ENCODE results near the gene RUFY4.

The RUFY4 gene, protein sequence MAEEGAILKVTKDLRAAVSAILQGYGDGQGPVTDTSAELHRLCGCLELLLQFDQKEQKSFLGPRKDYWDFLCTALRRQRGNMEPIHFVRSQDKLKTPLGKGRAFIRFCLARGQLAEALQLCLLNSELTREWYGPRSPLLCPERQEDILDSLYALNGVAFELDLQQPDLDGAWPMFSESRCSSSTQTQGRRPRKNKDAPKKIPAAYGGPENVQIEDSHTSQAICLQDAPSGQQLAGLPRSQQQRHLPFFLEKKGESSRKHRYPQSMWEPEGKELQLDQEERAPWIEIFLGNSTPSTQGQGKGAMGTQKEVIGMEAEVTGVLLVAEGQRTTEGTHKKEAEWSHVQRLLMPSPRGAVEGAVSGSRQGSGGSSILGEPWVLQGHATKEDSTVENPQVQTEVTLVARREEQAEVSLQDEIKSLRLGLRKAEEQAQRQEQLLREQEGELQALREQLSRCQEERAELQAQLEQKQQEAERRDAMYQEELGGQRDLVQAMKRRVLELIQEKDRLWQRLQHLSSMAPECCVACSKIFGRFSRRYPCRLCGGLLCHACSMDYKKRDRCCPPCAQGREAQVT

DNA sequence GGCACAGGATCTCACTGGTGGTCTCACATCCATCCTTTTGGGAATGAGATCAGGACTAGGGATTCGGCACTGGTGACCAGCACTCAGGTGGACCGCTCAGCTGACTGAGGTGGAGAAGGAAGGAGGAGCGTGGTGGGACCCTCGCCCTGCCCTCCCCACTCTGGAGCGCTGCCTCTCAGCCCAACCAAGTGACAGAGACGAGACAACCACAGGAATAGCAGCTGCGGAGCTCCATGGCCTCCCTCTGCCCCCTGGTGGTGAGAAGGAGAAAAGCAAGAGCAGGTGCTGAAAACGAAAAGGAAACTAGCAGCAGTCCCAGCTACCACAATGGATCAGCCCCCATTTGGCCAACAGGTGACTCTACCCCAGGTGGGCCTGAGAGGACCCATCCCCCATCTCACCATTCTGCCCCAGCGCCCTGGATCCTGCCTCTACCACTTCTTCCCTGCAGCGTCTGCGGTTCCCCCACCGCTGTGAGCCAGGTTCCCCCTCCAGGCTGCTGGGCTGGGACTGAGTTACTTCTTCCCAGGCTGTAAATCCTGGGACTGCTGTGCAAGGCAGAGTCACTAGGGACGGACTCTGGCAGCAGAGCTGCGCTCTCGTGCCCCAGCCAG, at the start of gene RUFY4:
Gene RUFY4 (plus strand): TSS at position 533 of the 614 bp plus-strand sequence. CDS start 1,353 bp downstream, outside the sequence.
- peak; percentile 89 for DNase-seq

DNA sequence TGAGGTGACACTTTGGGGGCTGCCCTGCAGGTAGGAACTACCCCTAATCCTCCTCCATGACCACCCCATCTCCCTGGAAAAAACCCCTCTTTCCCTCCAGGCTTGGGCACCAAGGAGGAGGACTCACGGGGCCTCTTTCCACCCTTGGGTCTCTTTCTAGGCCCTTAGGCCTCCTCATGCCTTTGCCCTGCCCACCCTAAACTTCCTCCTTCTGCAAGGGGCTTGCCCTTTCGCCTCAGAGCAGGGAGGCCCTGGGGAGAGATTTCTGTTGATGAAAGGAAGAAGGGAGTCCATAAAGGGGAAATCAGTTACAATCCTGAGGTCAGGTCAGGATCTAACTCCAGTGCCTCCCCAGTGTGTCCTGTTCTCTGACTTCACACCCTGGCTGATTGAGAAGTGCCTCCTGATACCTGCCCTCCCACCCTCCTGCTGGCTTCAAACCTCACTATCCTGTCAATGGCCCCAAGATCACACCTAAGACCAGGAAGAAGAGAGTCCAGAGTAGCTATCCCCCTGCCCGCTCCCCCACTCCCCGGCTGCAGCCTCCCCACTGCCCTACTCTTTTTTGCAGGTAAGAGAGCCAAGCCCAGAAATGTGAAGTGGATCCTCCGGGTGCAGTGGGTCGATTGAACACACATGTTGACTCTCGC, 49.5 kb upstream of the RUFY4 start:
- DNase-seq, result peak; percentile 33

DNA sequence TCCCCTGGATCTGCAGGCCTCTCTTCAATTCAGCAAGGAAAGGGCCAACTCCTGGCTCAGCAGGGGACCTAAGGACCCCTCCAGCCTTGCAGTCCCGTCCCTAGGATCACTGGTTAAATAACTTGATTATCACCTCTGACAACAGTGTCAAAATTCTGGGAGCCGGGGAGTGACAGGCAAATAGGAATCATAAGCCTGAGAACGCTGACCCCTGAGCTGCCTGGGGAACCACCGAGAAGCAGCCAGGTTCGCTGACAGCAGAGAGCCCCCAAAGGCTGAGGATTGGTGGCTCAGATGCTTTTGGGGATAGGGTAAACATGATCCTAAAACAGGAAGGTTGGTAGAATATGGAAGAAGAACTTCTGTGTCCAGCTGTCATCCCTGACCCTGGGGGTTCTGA, 48.8 kb upstream of the RUFY4 start:
- DNase-seq, result no peak

DNA sequence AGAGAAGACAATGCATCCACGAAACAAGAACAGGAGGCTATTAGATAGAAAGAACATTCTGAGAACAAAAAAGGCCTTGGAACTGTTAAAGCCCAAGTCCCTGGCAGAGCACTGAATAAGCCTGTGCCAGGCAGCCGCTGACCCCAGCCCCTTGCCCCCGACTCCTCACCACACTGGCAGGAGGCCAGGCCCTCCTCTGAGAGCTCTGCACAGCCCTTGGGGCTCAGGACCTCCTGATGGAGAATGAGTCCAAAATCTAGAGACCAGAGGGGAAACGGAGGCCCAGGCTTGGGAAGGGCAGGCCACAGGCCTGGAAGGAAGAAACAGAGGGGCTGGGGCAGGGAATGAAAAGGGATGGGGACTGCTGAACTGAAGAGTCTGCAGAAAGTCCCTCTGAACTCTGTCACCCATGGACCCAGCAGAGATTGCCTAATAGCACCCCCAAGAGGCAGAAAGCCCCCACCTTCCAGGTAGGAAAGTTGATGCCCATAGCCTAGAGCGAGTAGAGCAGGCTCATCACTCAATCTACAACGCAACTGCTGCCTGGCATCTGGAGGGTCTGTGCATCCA, 48.0 kb upstream of the RUFY4 start:
- no peak for DNase-seq

DNA sequence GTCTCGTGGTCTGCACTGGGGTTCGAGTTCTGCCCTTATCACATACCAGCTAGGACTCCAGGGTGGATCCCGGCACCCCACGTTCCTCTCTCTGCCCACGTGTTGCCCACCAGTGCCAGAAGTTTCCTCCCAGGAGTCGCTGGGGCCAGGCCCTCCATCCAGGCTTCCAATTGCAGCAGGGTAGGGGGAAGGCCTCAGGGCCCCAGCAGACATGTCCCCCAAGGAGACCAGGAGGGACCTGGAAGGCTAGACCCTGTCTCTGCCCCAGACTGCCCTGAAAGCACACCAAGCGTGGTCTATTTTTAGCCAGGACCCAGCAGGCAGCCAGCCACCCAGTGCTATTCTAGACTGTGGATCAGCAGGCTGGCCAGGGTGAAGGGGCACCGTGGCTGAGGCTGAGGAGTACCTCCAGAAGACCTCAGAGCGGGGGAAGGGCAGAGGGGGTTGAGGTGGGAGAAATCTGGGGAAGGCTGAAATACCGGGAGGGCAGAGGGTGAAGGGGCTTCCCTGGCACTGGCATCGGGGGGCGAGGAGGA, 47.4 kb upstream of the RUFY4 start:
- no peak for DNase-seq

GRCh38 chr2:218022131-218022850, 46.8 kb upstream of the RUFY4 start:
- no peak for DNase-seq

DNA sequence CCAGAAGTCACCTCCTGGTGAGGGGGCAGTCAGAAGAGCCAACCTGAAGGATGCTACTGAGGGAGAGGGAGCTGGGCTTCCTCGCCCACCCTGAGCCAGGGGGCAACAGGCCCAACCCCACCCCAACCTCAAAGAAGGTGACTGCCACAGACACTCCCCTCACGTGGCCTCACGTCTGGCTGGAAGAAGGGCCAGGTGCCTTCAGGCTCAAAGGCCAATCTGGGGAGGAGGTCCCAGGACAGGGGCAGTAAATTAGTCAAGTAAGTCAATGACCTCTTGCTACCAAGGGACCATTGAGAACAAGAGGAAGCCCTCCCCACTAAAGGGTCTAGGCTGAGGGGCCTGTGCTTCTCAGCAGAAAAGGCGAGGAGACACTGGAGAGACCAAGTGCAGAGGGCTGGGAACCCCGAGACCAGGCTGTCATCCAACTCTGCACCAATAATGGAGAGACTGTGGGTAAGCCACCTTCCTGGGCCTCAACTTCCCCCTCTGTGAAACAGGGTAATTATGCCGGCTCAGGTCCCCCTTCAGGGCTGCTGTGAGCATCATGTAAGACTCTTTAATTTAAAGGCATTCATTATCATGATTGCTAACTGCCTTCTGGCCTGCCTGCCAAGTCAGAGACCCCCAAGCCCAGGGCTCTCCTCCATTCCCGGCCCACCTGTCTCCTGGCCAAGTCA, 46.1 kb upstream of the RUFY4 start:
- no peak for DNase-seq

- DNase-seq, result no peak
Observed at GRCh38 chr2:218023636-218024035, 45.4 kb upstream of the RUFY4 start.

DNA sequence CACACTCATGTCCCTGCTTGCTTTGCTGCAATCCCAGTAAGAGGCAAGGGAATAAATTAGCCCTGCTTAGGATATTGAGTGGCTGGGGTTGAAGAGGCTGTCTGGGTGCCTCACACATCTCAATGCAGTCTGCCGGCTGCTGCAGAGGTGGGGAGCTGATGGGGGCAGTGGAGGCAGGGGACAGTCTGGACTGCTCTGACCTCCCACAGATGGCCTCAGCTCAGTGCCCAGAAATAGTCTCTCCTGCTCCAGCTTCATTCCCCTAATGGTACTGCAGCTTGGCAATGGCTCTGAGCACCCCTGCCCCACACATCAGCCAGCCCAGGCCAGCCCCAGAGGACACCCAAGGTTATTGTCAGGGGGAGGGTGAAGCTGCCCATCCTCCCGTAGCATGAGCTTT, 44.7 kb upstream of the RUFY4 start:
- DNase-seq, result no peak

DNA sequence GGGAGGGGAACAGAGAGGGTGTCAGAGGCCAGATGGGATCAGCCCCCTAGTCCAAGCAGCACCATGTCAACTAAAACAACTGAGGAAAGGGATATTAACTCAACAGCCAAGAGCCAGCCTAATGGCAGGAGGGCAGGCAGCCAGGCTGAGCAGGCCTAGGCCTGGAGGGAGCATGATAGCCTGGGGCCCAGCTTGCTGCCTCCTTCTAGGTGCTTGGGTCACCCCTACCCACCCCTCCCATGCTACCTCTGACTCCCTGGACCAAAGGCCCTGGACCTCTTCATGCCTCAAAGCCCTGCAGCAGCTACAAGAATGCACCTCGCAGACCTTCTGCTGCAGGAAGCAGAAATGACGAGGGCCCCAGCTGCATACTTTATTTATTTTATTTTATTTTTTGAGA, 44.2 kb upstream of the RUFY4 start:
- DNase-seq, result no peak

DNA sequence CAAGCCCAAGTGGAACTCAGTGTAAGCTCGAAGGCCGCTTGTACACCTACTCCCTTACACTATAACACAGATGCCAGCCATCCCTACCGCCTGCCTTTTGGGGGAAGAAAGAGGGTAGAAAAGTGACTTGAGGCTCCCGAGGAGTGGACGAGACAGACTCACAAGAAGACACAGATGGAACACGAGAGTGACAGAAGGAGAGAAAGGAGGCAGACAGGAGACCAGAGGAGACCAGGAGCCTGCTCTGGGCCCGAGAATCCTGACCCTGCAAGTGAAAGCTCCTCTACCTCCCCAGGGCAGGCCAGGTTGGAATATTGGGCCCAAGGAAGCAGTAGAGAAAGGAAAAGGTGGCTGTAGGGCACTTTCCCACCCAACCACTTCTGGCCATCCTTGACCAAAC, 42.8 kb upstream of the RUFY4 start:
- DNase-seq, result no peak

DNA sequence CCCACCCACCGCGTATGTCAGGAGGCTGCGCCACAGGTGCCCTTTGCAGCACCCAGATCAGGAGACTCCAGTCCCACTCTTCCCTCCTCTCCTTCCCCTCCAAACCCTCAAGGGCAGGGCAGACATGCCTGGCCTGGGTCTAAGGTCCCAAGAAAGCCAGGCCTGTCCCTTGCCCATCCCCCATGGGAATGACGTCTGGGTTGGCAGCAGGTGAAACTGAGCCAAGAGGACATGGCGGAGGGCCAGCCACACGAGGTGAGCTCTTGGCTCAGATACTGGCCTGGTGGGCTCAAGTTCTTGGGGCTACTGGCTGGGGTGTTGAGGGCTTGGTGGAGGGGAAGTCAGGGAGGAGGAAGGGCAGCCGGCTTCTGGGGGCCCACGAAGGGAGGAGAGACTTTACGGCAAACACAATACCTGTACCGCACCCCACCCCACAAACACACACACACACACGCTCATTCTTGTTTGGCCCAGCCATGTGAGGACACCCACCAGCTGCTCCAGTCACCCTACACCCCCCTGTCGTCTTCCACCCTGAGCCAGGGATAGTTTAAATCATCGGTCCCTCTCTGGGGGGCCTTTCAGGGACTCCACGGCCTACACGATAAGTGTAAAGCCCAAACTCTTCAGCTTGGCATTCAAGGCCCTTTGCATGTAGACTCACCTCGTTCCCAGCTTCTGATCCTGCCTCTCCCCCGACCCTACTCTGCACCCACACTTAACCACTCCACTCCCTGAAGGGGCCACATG, 42.2 kb upstream of the RUFY4 start:
- DNase-seq, result no peak

GRCh38 chr2:218027426-218028188, 41.4 kb upstream of the RUFY4 start:
- no peak for DNase-seq

DNA sequence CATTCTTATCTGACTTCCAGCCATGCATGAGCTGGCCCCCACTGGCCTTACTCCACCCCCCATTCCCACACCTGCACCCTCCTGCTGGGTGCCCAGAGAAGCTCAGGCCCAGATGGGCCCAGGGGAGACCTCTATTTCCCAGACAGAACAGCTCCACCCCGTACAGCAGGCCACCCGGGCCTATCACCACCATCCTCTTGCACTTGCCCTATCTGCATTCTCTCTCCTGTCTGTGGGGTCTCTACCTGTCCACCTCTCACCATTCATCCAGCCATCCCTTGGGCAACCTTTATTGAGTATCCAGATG, 40.9 kb upstream of the RUFY4 start:
- DNase-seq, result no peak

DNA sequence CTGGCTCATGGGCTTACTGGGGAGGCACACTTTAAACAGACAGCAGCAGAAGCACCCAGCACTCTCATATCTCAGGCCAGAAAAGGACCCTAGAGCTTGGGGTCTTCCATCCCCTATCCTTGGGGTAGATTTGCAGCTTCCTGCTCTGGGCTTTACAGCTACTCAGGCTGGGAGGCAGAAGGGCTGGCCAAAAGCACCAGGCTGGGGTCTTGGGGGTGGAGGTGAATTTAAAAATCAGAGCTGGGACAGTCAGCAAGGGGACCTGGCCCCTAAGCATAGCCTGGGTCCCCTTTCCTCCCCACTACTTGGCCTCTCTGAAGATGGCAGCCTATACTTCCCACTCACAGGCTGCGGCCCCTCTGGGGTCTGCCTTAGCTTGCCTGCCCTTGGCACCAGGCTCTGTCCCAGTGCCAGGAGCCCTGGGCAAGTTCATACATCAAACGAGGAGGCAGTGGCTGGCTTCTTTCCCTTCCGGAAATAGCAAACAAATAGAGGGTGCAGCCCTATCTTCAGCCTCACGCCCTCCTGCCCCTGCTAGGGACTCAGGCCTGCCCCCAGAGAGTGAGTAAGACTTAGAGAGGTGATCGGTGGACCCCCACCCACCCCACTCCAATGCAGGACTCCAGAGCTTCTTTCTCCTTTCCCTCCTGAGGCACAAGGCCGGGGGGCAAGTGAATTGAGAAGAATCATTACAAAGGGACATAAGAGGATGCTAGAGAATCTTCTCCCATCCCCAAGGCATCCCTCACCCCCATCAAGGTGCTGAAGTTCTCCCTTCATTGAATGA, 40.3 kb upstream of the RUFY4 start:
- DNase-seq, result no peak

DNA sequence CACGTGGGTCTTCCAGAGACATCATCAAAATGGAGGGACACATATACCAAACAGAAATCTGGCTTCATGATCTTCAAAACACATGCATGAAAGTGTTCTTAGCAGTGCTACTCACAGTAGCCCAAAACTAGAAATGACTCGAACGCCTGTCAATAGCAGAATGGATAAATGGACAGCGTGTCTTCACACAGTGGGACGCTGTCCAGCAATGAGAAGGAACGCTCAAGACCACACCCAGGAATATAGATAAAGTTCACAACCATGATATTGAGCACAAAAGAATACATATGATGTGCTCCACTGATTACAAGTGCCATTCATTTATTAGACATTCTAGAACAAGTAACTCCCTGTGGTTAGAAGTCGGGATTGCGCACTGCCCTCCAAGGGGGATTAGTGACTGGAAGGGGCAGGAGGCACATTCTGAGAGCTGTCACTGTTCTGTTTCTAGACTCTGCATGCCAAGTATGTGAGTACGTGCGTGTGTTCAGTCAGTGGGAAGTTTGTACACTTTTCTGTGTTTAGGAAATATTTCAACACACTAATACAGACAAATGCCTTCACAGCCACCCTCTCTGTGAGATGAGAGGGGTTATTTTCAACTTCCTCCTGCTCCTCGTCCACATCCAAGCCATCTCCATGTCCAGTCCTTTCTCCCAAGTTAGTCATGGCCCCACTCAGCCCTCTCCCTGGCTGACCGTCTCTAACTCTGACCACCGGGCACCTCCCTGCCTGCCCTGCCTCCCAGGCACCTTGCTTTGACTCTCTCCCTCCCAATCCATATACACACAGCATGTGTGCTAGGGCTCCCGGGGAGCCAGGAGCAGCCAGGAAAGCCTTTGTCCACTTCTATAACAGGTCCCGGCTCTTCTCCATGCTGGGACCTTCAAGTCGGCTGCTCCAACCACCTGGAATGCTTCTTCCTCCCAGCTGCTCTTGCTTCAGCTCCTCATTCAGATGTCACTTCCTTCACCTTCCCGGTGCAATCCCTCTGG, 39.4 kb upstream of the RUFY4 start:
- no peak for DNase-seq

- DNase-seq, result no peak
Observed at GRCh38 chr2:218030409-218031195, 38.5 kb upstream of the RUFY4 start.
